Right forelimb (tissue), 1 donor: ENCODE data around the gene SH3RF1.

ENCODE experiments used
- DNase-seq: peaks from one replicate; pipeline ENCODE4 v3.0.0-alpha.2; 2018

The SH3RF1 gene

GRCh38 chr4:169274033-169274432 is 3.3 kb upstream of the SH3RF1 start:
- DNase-seq, result no peak

GRCh38 chr4:169272265-169272886 is 1.6 kb upstream of the SH3RF1 start:
- no peak for DNase-seq

- no peak for DNase-seq
These were observed 894 bp upstream of the SH3RF1 start for GRCh38 chr4:169271692-169272007.

GRCh38 chr4:169269916-169270809 is 593 bp downstream of the SH3RF1 start:
- peak; percentile 80 for DNase-seq

- peak; percentile 45 for DNase-seq
These were observed 1.6 kb downstream of the SH3RF1 start for GRCh38 chr4:169268951-169269760.

GRCh38 chr4:169267070-169267469 is 3.7 kb downstream of the SH3RF1 start:
- no peak for DNase-seq

GRCh38 chr4:169266661-169267060 is 4.1 kb downstream of the SH3RF1 start:
- DNase-seq, result no peak

GRCh38 chr4:169266081-169266480 is 4.7 kb downstream of the SH3RF1 start:
- no peak for DNase-seq

- DNase-seq, result no peak
These were observed 6.9 kb downstream of the SH3RF1 start for GRCh38 chr4:169263791-169264392.

- no peak for DNase-seq
These were observed 10.4 kb downstream of the SH3RF1 start for GRCh38 chr4:169260217-169260866.

- no peak for DNase-seq
These were observed 11.5 kb downstream of the SH3RF1 start for GRCh38 chr4:169259271-169259670.

GRCh38 chr4:169258141-169258540 is 12.6 kb downstream of the SH3RF1 start:
- DNase-seq, result no peak

- no peak for DNase-seq
These were observed 13.6 kb downstream of the SH3RF1 start for GRCh38 chr4:169256856-169257761.

- DNase-seq, result no peak
These were observed 14.6 kb downstream of the SH3RF1 start for GRCh38 chr4:169256101-169256612.

- no peak for DNase-seq
These were observed 16.2 kb downstream of the SH3RF1 start for GRCh38 chr4:169254546-169254983.

- DNase-seq, result no peak
These were observed 16.9 kb downstream of the SH3RF1 start for GRCh38 chr4:169253904-169254303.

GRCh38 chr4:169253113-169253671 is 17.6 kb downstream of the SH3RF1 start:
- DNase-seq, result no peak

- DNase-seq, result no peak
These were observed 18.2 kb downstream of the SH3RF1 start for GRCh38 chr4:169252339-169253112.

GRCh38 chr4:169251291-169252235 is 19.2 kb downstream of the SH3RF1 start:
- DNase-seq, result no peak
